AG10803 (cell line): ENCODE data around the gene SLC12A4.

Experiments
- DNase-seq: peaks from one replicate; pipeline ENCODE4 v3.0.0; 2010; ENCODE audit warnings: low read depth
- H3K4me3 ChIP-seq: 2 replicates; pipeline ENCODE4 v1.5.1; 2011; ENCODE audit warnings: mild to moderate bottlenecking, low read length, control low read depth
- CTCF ChIP-seq: conservative IDR thresholded peaks from 2 replicates; pipeline ENCODE4 v1.5.1; 2011; ENCODE audit warnings: mild to moderate bottlenecking, low read length, control low read depth, inconsistent platforms

Gene SLC12A4

GRCh38 chr16:67928561-67929364, 39.7 kb downstream of the SLC12A4 start:
- peak; percentile 49 for DNase-seq
- no peak overlapping the region for H3K4me3 ChIP-seq
- TF ChIP-seq CTCF, result peak; percentile 86

GRCh38 chr16:67928147-67928546, 40.3 kb downstream of the SLC12A4 start:
- TF ChIP-seq CTCF, result no peak
- H3K4me3 ChIP-seq, result no peak overlapping the region
- no peak for DNase-seq

- H3K4me3 ChIP-seq, result no peak overlapping the region
- TF ChIP-seq CTCF, result no peak
- no peak for DNase-seq
Observed at GRCh38 chr16:67927131-67927941, 41.1 kb downstream of the SLC12A4 start.

- no peak for TF ChIP-seq CTCF
- no peak overlapping the region for H3K4me3 ChIP-seq
- no peak for DNase-seq
Observed at GRCh38 chr16:67926181-67926750, 42.2 kb downstream of the SLC12A4 start.

GRCh38 chr16:67924140-67924906, 44.1 kb downstream of the SLC12A4 start:
- no peak overlapping the region for H3K4me3 ChIP-seq
- no peak for DNase-seq
- no peak for TF ChIP-seq CTCF

- H3K4me3 ChIP-seq, result no peak overlapping the region
- no peak for DNase-seq
- TF ChIP-seq CTCF, result no peak
Observed at GRCh38 chr16:67923414-67924116, 44.9 kb downstream of the SLC12A4 start.
